DND-41 (cell line): ENCODE measurements around the gene TMEM106C.

Experiments
- ATAC-seq: fragments of 200-7000 bp; cut with Tn5 transposase; 3 replicates; pipeline ENCODE4 v1.9.1; 2021; ENCODE audit warnings: low read depth; ENCODE audit not compliant: insufficient read depth
- DNase-seq: peaks from one replicate; pipeline ENCODE4 v3.0.0-alpha.2; 2020
- H2AFZ ChIP-seq: 2 replicates; pipeline ENCODE4 v1.6.0; 2012; ENCODE audit warnings: low read depth, low read length
- H3K27ac ChIP-seq: 2 replicates; pipeline ENCODE4 v1.5.1; 2012; ENCODE audit warnings: low read length, inconsistent platforms
- H3K27me3 ChIP-seq: fragments of 200-600 bp; sonication (generic); 2 replicates; pipeline ENCODE4 v1.6.0; 2012; ENCODE audit warnings: low read length, mild to moderate bottlenecking, inconsistent platforms; ENCODE audit not compliant: insufficient read depth, poor library complexity
- H3K36me3 ChIP-seq: 2 replicates; pipeline ENCODE4 v1.5.1; 2012; ENCODE audit warnings: low read length, inconsistent platforms; ENCODE audit not compliant: insufficient read depth
- H3K4me1 ChIP-seq: 2 replicates; pipeline ENCODE4 v1.5.1; 2012; ENCODE audit warnings: mild to moderate bottlenecking, low read length; ENCODE audit not compliant: insufficient read depth
- H3K4me2 ChIP-seq: 2 replicates; pipeline ENCODE4 v1.6.0; 2012; ENCODE audit warnings: mild to moderate bottlenecking, moderate library complexity, low read length, inconsistent platforms; ENCODE audit not compliant: insufficient read depth
- H3K4me3 ChIP-seq, 2 experiments: fragments of 200-600 bp in 1 of 2; shearing (Covaris generic) in 1 of 2; 2 replicates each; pipeline ENCODE4 v1.5.1; 2012 to 2016; ENCODE audit warnings: inconsistent platforms in 2 of 2, low read length in 2 of 2, mild to moderate bottlenecking in 2 of 2, low read depth in 1 of 2, moderate library complexity in 1 of 2
- H3K79me2 ChIP-seq: 2 replicates; pipeline ENCODE4 v1.6.0; 2012; ENCODE audit warnings: low read length, inconsistent platforms; ENCODE audit not compliant: insufficient read depth
- H3K9ac ChIP-seq: 2 replicates; pipeline ENCODE4 v1.6.0; 2012; ENCODE audit warnings: low read depth, mild to moderate bottlenecking, inconsistent platforms, low read length, moderate library complexity
- H3K9me3 ChIP-seq: 2 replicates; pipeline ENCODE4 v1.5.1; 2012; ENCODE audit warnings: low read length, moderate library complexity, mild to moderate bottlenecking, inconsistent platforms; ENCODE audit not compliant: insufficient read depth, severe bottlenecking
- H4K20me1 ChIP-seq: 2 replicates; pipeline ENCODE4 v1.6.0; 2012; ENCODE audit warnings: low read length; ENCODE audit not compliant: insufficient read depth
- CTCF ChIP-seq: IDR thresholded peaks from 2 replicates; pipeline ENCODE4 v1.5.1; 2012; ENCODE audit warnings: borderline replicate concordance, low read length, moderate library complexity, mild to moderate bottlenecking; ENCODE audit not compliant: poor library complexity, severe bottlenecking; ENCODE audit errors: extremely low read depth
- EZH2 ChIP-seq: IDR thresholded peaks from 3 replicates; pipeline ENCODE4 v1.6.1; 2012; ENCODE audit warnings: borderline replicate concordance, low read depth, mild to moderate bottlenecking, moderate library complexity, low read length, inconsistent platforms; ENCODE audit not compliant: severe bottlenecking

TMEM106C gene

GRCh38 chr12:48008950-48009349 is 45.6 kb downstream of the TMEM106C start:
- H3K4me2 ChIP-seq = no peak overlapping the region
- ATAC-seq = no peak
- no peak for DNase-seq
- no peak overlapping the region for H3K9ac ChIP-seq
- H3K79me2 ChIP-seq = no peaks in the 10 kb centered on the region
- H4K20me1 ChIP-seq = no peaks in the 10 kb centered on the region; the same call in 1 of the 2 replicates
- no peak overlapping the region for H2AFZ ChIP-seq
- H3K27me3 ChIP-seq = peaks cover 24% of the 10 kb centered on the region
- no peaks in the 10 kb centered on the region for H3K4me1 ChIP-seq
- no peaks in the 10 kb centered on the region for H3K9me3 ChIP-seq
- TF ChIP-seq EZH2 (no peak), CTCF (no peak)
- H3K4me3 ChIP-seq = no peak overlapping the region
- no peaks in the 10 kb centered on the region for H3K36me3 ChIP-seq
- H3K27ac ChIP-seq = no peak overlapping the region

GRCh38 chr12:48009471-48009870 is 46.1 kb downstream of the TMEM106C start:
- no peaks in the 10 kb centered on the region for H3K4me1 ChIP-seq
- H3K27ac ChIP-seq = no peak overlapping the region
- H3K9ac ChIP-seq = no peak overlapping the region
- DNase-seq = no peak
- TF ChIP-seq CTCF = no peak
- no peak for TF ChIP-seq EZH2
- H3K79me2 ChIP-seq = no peaks in the 10 kb centered on the region
- H3K4me2 ChIP-seq = no peak overlapping the region
- peaks cover 20% of the 10 kb centered on the region for H3K27me3 ChIP-seq
- no peaks in the 10 kb centered on the region; the same call in 1 of the 2 replicates for H4K20me1 ChIP-seq
- no peak overlapping the region for H2AFZ ChIP-seq
- no peak overlapping the region for H3K4me3 ChIP-seq
- no peaks in the 10 kb centered on the region for H3K9me3 ChIP-seq
- ATAC-seq = no peak
- no peaks in the 10 kb centered on the region for H3K36me3 ChIP-seq

- Histone ChIP-seq H4K20me1 (no peaks in the 10 kb centered on the region; the same call in 1 of the 2 replicates), H2AFZ (no peak overlapping the region), H3K9me3 (no peaks in the 10 kb centered on the region), H3K36me3 (no peaks in the 10 kb centered on the region), H3K4me1 (no peaks in the 10 kb centered on the region), H3K79me2 (no peaks in the 10 kb centered on the region), H3K9ac (no peak overlapping the region), H3K4me3 (no peak overlapping the region), H3K27ac (no peak overlapping the region), H3K4me2 (no peak overlapping the region), H3K27me3 (peaks cover 16% of the 10 kb centered on the region)
- DNase-seq (no peak), ATAC-seq (no peak)
- TF ChIP-seq CTCF (no peak), EZH2 (no peak)
Observed at GRCh38 chr12:48010366-48010970, 47.1 kb downstream of the TMEM106C start.
